Activated naive CD4-positive, alpha-beta T cell treated with anti-CD3 and anti-CD28 coated beads, Interleukin-2, amount 50 U/mL, for 16 hours (primary cell): ENCODE results near the gene FARP2.
"Not testable (repeated sequence)": the region's sequence is repeated elsewhere in the genome, so short reads cannot be mapped to it uniquely, and the experiment has no call there.

ENCODE experiments used
- DNase-seq: peaks from one replicate; pipeline ENCODE4 v3.0.0-alpha.2; 2020

Gene FARP2

GRCh38 chr2:241368643-241369042, 12.6 kb downstream of the FARP2 start:
- DNase-seq = no peak

GRCh38 chr2:241372361-241372992, 16.4 kb downstream of the FARP2 start:
- DNase-seq = no peak

GRCh38 chr2:241373446-241373845, 17.4 kb downstream of the FARP2 start:
- no peak for DNase-seq

DNA sequence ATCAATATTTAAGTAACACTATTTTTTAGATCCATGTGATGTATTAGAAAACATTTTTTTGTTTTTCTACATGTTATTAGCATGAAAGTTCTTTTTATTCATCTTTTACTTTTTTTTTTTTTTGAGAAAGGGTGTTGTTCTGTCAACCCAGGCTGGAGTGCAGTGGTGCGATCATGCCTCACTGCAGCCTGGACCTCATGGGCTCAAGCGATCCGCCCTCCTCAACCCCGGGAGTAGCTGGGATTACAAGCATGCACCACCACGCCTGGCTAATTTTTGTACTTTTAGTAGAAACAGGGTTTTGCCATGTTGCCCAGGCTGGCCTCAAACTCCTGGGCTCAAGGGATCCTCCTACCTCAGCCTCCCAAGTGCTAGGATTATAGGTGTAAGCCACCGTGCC, 17.8 kb downstream of the FARP2 start:
- not testable (repeated sequence) for DNase-seq

DNA sequence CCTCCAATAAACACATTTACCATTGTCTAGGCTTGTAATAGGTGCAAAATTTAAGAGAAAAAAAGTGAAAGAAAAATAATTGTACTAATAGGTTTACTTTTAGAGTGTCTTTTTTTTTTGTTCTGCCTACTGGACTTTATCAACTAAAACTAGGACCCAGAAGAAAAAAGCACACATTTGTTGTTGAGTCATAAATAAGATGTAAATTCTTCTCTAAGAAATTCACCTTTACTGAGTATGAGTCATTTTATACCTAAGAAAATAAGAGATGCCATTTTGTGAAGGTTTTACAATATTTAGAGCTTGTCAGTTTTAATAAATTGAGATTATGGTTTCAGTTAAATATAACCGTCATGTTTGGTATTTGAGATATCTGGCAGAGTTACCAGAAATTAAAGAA, 19.2 kb downstream of the FARP2 start:
- no peak for DNase-seq

DNA sequence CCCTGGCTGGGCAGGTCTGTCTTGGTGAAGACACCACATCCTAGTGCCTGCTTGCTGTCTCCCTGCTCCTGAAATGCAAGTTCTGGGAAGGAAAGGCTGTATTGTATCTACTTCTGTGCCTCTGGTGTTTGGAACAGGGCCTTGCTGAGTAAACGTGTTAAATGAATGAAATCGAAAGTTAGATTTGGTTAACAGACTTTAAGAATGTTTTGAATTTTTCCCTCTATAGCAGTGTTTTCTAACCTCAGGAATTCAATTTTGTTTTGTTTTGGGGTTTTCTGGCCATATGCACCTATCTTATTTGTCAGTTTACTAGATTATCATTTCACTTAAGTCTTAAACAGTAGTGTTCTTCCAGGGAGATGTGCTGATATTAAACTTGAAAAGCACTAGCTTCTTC, 20.7 kb downstream of the FARP2 start:
- no peak for DNase-seq

- no peak for DNase-seq
These were observed 22.7 kb downstream of the FARP2 start for GRCh38 chr2:241378816-241379215.

- no peak for DNase-seq
These were observed 23.7 kb downstream of the FARP2 start for GRCh38 chr2:241379481-241380480.

DNA sequence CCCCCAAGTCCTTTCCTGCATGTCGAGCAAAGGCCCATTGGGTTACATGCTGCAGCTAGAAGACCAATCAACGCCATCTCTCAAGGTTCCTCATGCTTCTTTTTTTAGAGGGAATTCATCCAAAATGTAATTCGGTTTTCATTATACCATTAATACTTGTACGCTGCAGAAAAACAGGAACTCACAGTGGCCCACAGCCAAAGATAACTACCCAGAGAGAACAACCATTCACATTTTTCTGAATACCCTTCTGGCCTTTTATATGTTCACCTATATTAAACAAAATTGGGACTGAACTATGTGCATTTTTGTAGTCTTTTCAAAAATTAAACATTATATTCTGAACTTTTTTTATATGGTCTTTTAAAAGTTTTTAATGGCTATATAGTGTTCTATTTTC, 25.8 kb downstream of the FARP2 start:
- no peak for DNase-seq

DNA sequence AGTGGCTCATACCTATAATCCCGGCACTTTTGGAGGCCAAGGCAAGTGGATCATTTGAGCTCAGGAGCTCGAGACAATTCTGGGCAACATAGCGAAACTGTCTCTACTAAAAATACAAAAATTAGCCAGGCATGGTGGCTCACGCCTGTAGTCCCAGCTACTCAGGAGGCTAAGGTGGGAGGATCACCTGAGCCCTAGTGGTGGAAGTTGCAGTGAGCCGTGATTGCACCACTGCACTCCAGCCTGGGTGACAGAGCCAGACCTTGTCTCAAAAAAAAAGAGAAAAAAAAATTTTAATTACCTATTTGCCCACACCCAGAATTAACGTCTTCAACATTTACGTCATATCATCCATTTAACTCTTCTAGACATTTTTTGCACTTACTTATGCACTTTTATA, 29.4 kb downstream of the FARP2 start:
- DNase-seq = not testable (repeated sequence)

DNA sequence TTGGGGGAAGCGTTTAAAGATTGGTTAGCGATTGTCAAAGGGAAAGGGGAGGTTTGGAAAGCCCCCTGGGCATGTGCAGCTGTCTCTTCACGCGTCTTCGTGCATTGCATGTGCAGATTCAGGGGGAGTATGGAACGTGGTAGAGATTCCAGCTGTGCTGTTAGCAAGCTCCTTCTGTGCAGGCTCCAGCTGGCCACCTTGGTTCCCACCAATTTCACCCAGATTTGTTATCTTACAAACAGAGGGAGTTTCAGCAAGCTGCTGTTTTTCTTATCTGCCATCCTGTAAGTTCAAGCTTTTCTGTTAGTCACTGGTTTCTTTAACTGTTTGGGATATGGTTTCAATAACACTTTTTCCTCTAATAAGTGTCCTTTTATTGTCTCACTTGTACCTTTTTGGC, 30.4 kb downstream of the FARP2 start:
- no peak for DNase-seq

DNA sequence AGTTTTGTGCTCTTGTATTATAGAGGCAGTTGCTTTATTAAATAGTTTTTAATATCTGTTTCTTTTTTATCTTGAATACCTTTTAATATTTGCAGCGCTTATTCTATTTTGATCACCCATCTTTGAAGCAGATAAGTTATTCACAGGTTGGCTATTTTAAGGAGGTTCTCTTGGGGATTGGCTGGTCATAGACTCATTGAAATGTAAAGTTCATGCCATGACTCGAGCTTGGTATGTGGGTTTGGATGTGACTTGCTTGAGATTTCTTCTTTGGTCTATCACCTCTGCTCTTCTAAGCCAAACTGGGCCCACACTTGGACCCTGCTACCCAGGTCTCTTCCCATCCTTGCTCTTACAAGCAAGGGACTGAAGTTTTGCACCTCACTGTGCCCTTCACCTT, 33.6 kb downstream of the FARP2 start:
- DNase-seq = no peak

DNA sequence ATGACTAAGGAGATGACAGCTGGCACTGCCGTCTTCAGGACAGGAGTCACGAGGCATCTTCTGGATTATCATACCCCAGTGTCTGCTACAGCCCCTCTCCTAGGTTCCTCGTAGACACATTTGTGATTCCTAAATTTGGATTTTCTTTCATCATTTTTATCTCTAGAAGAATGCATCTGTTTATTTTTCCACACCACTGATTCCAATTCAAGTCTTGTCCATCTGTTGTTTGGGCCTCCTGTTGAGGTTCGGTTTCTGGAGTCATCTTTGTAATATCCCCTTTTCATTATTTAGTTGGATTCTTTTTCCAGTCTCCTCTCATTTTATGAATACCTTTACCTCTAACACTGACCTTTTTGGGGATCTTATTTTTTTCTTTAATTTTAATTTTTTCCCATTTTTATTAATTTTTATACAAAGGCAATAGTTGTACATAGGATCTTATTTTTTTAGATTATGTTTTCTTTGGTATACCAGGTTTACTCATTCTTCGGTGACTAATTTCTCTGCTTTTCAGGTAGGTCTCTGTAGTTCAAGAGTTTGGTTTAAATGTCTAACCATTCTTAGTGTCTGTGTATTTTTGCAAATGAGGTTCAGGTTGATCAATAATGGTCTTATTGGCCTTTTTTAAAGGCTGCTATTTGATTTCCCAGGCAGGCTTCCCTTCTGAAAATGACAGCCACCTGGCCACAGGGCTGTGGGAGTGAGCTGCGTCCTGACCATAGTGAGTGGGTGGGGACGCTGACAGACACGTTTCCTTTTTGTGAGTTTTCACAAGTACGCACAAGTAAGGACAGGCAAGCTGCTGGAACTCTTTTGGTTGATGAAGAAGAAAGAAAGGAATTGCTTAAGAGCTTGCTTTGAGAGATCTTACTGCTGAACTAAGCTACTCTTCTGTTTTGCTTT, 34.5 kb downstream of the FARP2 start:
- DNase-seq = no peak

GRCh38 chr2:241391892-241392665, 36.0 kb downstream of the FARP2 start:
- no peak for DNase-seq

DNA sequence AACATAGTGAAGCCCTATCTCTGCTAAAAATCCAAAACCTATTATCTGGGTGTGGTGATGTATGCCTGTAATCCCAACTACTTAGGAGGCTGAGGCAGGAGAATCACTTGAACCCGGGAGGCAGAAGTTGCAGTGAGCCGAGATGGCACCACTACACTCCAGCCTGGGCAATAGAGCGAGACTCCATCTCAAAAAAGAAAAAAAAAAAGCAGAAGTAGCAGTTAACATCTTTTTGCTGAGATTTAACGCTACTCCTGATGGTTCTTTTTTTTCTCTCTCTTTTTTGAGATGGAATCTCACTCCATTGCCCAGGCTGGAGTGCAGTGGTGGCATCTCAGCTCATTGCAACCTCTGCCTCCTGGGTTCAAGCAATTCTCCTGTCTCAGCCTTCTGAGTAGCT, 36.7 kb downstream of the FARP2 start:
- DNase-seq = not testable (repeated sequence)

- no peak for DNase-seq
These were observed 37.6 kb downstream of the FARP2 start for GRCh38 chr2:241393524-241394196.

GRCh38 chr2:241396809-241397208, 40.7 kb downstream of the FARP2 start:
- DNase-seq = not testable (repeated sequence)

- no peak for DNase-seq
These were observed 44.1 kb downstream of the FARP2 start for GRCh38 chr2:241399941-241400922.

DNA sequence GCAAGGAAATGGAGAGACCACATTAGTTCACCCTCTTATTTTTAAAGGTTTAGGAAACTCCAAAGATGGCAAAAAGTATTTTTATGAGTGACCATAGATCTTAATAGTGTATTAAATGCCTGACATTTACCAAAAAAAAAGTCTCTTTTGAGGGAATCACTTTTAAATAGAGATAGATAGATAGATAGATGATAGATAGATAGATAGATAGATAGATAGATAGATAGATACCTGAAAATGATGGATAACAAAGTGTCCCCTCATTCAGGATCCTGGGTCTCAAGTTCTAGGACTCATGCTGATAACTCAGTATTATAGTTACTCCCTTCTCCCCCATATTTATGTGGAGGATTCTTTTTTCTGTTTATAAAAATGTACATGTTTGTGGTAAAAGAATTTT, 52.8 kb downstream of the FARP2 start:
- DNase-seq = no peak

- DNase-seq = no peak
These were observed 54.7 kb downstream of the FARP2 start for GRCh38 chr2:241410739-241411176.
